K562 (cell line): Measurements from ENCODE around the gene DEPDC1B. TPM values are rescaled to one million over a fixed set of nuclear protein-coding genes. Genes with fewer than 3 reads are reported as not detected.
A peak's percentile ranks its signal among the peaks of the same experiment; 100 is the strongest.

Experiments
- ATAC-seq: fragments of 200-7000 bp; cut with Tn5 transposase; 3 replicates; pipeline ENCODE4 v1.9.1; 2020; ENCODE audit warnings: moderate library complexity
- BruUV-seq: library from RNA; stranded (reverse); fragments of 400-500 nt; replicated peaks from 2 replicates; lab custom pipeline; 2021; lab: Mats Ljungman, UMichigan
- CTCF ChIA-PET: fragments of 300-600 bp; formaldehyde crosslinking; extraction: SDS; loops from one replicate; lab custom pipeline; 2021; ENCODE audit warnings: low intra/inter-chr PET ratio; lab: Yijun Ruan, JAX
- POLR2A ChIA-PET: fragments of 300-600, 350-650 bp; sonication (Branson Sonifier 250); formaldehyde crosslinking; extraction: SDS; loops from one replicate; lab custom pipeline; 2021; ENCODE audit warnings: antibody characterized with exemption, inconsistent platforms; lab: Yijun Ruan, JAX
- DNase-seq, 4 experiments: peaks; one replicate each; pipeline versions ENCODE4 v3.0.0 to v3.0.0-alpha.2; 2011 to 2018; ENCODE audit warnings: low spot score in 3 of 4, mixed read lengths in 3 of 4; ENCODE audit errors: extremely low read depth in 1 of 4
- FAIRE-seq: peaks from 2 replicates; lab custom pipeline; 2011; peaks lifted over from hg19 to GRCh38; lab: Jason Lieb, UNC
- H2AFZ ChIP-seq: 2 replicates; pipeline ENCODE4 v1.6.0; 2011; ENCODE audit warnings: low read depth, low read length, control low read depth, inconsistent platforms
- H3K27ac ChIP-seq: fragments of 200-600 bp; 3 replicates; pipeline ENCODE4 v1.8.0; 2011; ENCODE audit warnings: low read depth, mild to moderate bottlenecking, control low read depth, inconsistent platforms, low read length, moderate library complexity, mixed read lengths; ENCODE audit errors: extremely low read depth
- H3K27me3 ChIP-seq, 2 experiments: fragments of 300-600 bp in 1 of 2; 2 replicates in 1 of 2; 3 replicates in 1 of 2; pipeline versions ENCODE4 v1.6.0 to v1.8.0; 2011; ENCODE audit warnings: inconsistent platforms in 2 of 2, low read length in 2 of 2, mild to moderate bottlenecking in 1 of 2, mixed read lengths in 1 of 2, moderate library complexity in 1 of 2; ENCODE audit not compliant: control insufficient read depth in 2 of 2, insufficient read depth in 2 of 2
- H3K36me3 ChIP-seq: fragments of 300-600 bp; 3 replicates; pipeline ENCODE4 v1.8.0; 2011; ENCODE audit warnings: mild to moderate bottlenecking, low read length, inconsistent platforms; ENCODE audit not compliant: control insufficient read depth, insufficient read depth
- H3K4me1 ChIP-seq, 2 experiments: fragments of 200-600 bp in 1 of 2; replicated peaks in 1 of 2; 2 replicates in 1 of 2; 3 replicates in 1 of 2; pipeline versions ENCODE4 v1.5.1 to v1.8.0; 2011; ENCODE audit warnings: inconsistent platforms in 2 of 2, low read length in 2 of 2, mild to moderate bottlenecking in 1 of 2, mixed read lengths in 1 of 2, moderate library complexity in 1 of 2; ENCODE audit not compliant: control insufficient read depth in 2 of 2, insufficient read depth in 2 of 2
- H3K4me2 ChIP-seq: 2 replicates; pipeline ENCODE4 v1.6.1; 2011; ENCODE audit warnings: low read length, control low read depth, inconsistent platforms, mixed read lengths; ENCODE audit not compliant: insufficient read depth
- H3K4me3 ChIP-seq: fragments of 200-600 bp; sonication (generic), shearing (Covaris generic); 2 replicates; pipeline ENCODE4 v1.5.1; 2016; ENCODE audit warnings: control low read depth, inconsistent platforms
- H3K79me2 ChIP-seq: fragments of 200-600 bp; 3 replicates; pipeline ENCODE4 v1.8.0; 2011; ENCODE audit warnings: low read length, inconsistent platforms; ENCODE audit not compliant: control insufficient read depth, insufficient read depth
- H3K9ac ChIP-seq, 2 experiments: 2 replicates each; pipeline versions ENCODE4 v1.6.0 to v1.6.1; 2011; ENCODE audit warnings: low read depth in 2 of 2, low read length in 2 of 2, control low read depth in 1 of 2, inconsistent platforms in 1 of 2, mild to moderate bottlenecking in 1 of 2, mixed read lengths in 1 of 2; ENCODE audit not compliant: insufficient read depth in 1 of 2
- H3K9me1 ChIP-seq: one replicate; pipeline ENCODE4 v1.6.0; 2011; ENCODE audit warnings: inconsistent platforms, mild to moderate bottlenecking, low read length, moderate library complexity; ENCODE audit not compliant: control insufficient read depth, insufficient read depth
- H3K9me3 ChIP-seq: replicated peaks from 2 replicates; pipeline ENCODE4 v1.5.1; 2011; ENCODE audit warnings: low read depth, low read length, inconsistent platforms; ENCODE audit not compliant: control insufficient read depth, insufficient read depth
- H4K20me1 ChIP-seq: replicated peaks from 2 replicates; pipeline ENCODE4 v1.6.1; 2011; ENCODE audit warnings: low read length, inconsistent platforms, mixed read lengths; ENCODE audit not compliant: control insufficient read depth, insufficient read depth
- NR1H2 ChIP-seq: sonication (generic); formaldehyde crosslinking; IDR thresholded peaks from 2 replicates; pipeline ENCODE4 v1.4.0; 2020; ENCODE audit warnings: mild to moderate bottlenecking, missing genetic modification reagents
- POLR2G ChIP-seq: fragments of 200-400 bp; formaldehyde crosslinking; IDR thresholded peaks from 2 replicates; pipeline ENCODE4 v1.6.1; 2017; ENCODE audit warnings: low read depth, mild to moderate bottlenecking, antibody characterized with exemption, low read length, moderate library complexity
- RBBP5 ChIP-seq: fragments of 200-600 bp; sonication (generic); IDR thresholded peaks from 2 replicates; pipeline ENCODE4 v1.6.1; 2012; ENCODE audit warnings: borderline replicate concordance, mild to moderate bottlenecking, low read length, control low read depth, inconsistent platforms; ENCODE audit not compliant: insufficient read depth, poor library complexity, severe bottlenecking
- WGBS: fragments of 100-300 bp; shearing (Covaris generic); methylation state at CpG from one replicate; pipeline ENCODE4 v1.1.6; 2016; ENCODE audit warnings: low coverage, mixed read lengths; ENCODE audit not compliant: insufficient coverage; ENCODE audit errors: missing lambda C conversion rate; 5-methylcytosine and 5-hydroxymethylcytosine counted together
- in situ Hi-C: fragments of 300-500 bp; cut with MboI; formaldehyde crosslinking; loops from 4 replicates; pipeline ENCODE4 v1.15.0; 2018; ENCODE audit warnings: inconsistent platforms, mixed read lengths
- intact Hi-C: fragments of 100-400 bp; cut with micrococcal nuclease; formaldehyde crosslinking; loops from 2 replicates; pipeline ENCODE4 v1.14.2; 2022
- polyA plus RNA-seq, 8 experiments: library from polyadenylated mRNA; depleted of rRNA in 4 of 8; stranded (reverse) in 5 of 8; unstranded in 3 of 8; fragments of >200 nt; fragmentation: Nextera tagmentation in 2 of 8; fragmentation: Illumina TruSeq in 1 of 8; extraction: Ambion mirVana in 2 of 8; extraction: Trizol in 1 of 8; gene quantifications; 2 replicates each; pipeline versions ENCODE4 v1.2.1 to v1.2.3, GENCODE V29; 2011 to 2014; ENCODE audit warnings: inconsistent platforms in 1 of 8, missing spikeins in 1 of 8
- total RNA-seq, 7 experiments: library from RNA; depleted of rRNA in 6 of 7; stranded (reverse); fragments of >200 nt in 6 of 7; fragmentation: Illumina TruSeq in 2 of 7; extraction: Trizol in 2 of 7; gene quantifications; 2 replicates each; pipeline versions ENCODE4 v1.2.1 to v1.2.3, GENCODE V29; 2011 to 2021; ENCODE audit warnings: low replicate concordance in 1 of 7
- TF ChIP-seq, protein P1 (sequence below): sonication (generic); formaldehyde crosslinking; IDR thresholded peaks from 2 replicates; pipeline ENCODE4 v1.8.0; 2022; ENCODE audit warnings: missing genetic modification reagents, mild to moderate bottlenecking, borderline replicate concordance

DEPDC1B gene
- total and polyA plus RNA-seq, 9 of the 15 experiments (the other 6 are each of a cell fraction or from before 2014, with no cell fraction given): 36.0 to 67.2 (median 44.5) TPM

DNA sequence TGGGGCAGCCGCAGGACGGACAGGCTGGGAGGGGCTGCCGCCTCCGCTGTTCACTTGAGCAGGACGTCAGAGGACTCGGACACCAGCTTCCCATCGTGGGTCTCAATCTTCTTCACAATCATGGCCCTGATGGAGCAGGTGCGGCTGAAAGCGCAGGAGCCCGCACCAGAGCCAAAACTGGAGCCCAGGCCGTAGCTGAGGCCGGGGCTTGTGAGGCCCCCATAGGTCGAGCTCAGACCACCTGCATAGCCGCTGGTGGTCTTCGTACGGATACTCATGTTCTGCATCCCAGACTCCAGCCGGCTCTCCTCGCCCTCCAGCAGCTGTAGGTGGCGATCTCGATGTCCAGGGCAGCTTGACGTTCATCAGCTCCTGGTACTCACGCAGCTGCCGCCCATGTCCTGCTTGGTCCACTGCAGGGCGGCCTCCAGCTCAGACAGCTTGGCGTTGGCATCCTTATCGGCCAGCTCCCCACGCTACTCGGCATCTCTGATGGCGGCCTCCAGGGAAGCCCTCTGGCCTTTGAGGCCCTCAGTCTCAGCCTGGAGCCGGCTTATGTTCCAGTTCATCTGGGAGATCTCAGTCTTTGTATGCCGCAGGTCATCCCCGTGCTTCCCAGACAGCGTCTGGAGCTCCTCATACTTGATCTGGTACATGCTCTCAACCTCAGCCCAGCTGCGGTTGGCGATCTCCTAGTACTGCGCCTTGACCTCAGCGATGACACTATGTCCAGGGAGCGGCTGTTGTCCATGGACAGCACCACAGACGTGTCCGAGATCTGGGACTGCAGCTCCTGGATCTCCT lies 43.7 kb upstream of the DEPDC1B start:
- Histone ChIP-seq H4K20me1 (no peaks in the 10 kb centered on the region), H3K9ac (no peak overlapping the region)
- CTCF ChIA-PET: no interaction called here
- TF ChIP-seq POLR2G (peak; percentile 43; the same call in 1 of the 2 replicates), RBBP5 (no peak), NR1H2 (CRISPR knock-in tag) (no peak)
- TF ChIP-seq, protein P1, sequence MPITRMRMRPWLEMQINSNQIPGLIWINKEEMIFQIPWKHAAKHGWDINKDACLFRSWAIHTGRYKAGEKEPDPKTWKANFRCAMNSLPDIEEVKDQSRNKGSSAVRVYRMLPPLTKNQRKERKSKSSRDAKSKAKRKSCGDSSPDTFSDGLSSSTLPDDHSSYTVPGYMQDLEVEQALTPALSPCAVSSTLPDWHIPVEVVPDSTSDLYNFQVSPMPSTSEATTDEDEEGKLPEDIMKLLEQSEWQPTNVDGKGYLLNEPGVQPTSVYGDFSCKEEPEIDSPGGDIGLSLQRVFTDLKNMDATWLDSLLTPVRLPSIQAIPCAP (CRISPR knock-in tag): no peak
- TF ChIP-seq, all 486 proteins: peak for 1
- H3K4me3 ChIP-seq: no peak overlapping the region
- DNase-seq (no peak), FAIRE-seq (no peak), ATAC-seq (no peak)
- no peaks in the 10 kb centered on the region; the same call in 1 of the 2 replicates for H3K9me3 ChIP-seq
- H2AFZ ChIP-seq: no peak overlapping the region
- H3K9me1 ChIP-seq: no peaks in the 10 kb centered on the region
- POLR2A ChIA-PET: interaction anchor here (0.9 kb wide), 1 partner anchor 20 kb away, joined by 3 read pairs; no protein-coding TSS in a partner anchor
- peaks cover 0 to 7% of the 10 kb centered on the region in 2 experiments; a peak in 1 of 5 replicates for H3K4me1 ChIP-seq
- BruUV-seq: no TSS peak
- no peak overlapping the region for H3K4me2 ChIP-seq
- no peak overlapping the region for H3K27ac ChIP-seq
- H3K27me3 ChIP-seq: peaks cover 0 to 18% of the 10 kb centered on the region in 2 experiments; a peak in 2 of 5 replicates
- H3K79me2 ChIP-seq: no peaks in the 10 kb centered on the region
- WGBS: 14% methylated on average over 34 of the region's 40 CpGs
- intact Hi-C loops: no loop called here
- no peaks in the 10 kb centered on the region for H3K36me3 ChIP-seq
- in situ Hi-C loops: no loop called here
